H1 (cell line): ENCODE data around the gene PCDH20. TPM values are rescaled to one million over a fixed set of nuclear protein-coding genes. Genes with fewer than 3 reads are reported as not detected.

Source experiments
- ASH2L ChIP-seq: fragments of 200-600, 300-600 bp; sonication (generic); IDR thresholded peaks from one replicate; pipeline ENCODE4 v1.7.1; 2017; ENCODE audit warnings: low read length
- CHD2 ChIP-seq: IDR thresholded peaks from 2 replicates; pipeline ENCODE4 v1.6.1; 2012; ENCODE audit warnings: low read length, improper control_type of control experiment
- EGR1 ChIP-seq: IDR thresholded peaks from 2 replicates; pipeline ENCODE4 v1.6.1; 2011; ENCODE audit warnings: low read depth, low read length, borderline replicate concordance
- EP300 ChIP-seq, 2 experiments: IDR thresholded peaks; 1 replicate in 1 of 2; 2 replicates in 1 of 2; pipeline ENCODE4 v1.6.1; 2011 to 2012; ENCODE audit warnings: low read depth in 2 of 2, low read length in 2 of 2, mild to moderate bottlenecking in 2 of 2, borderline replicate concordance in 1 of 2, inconsistent platforms in 1 of 2, moderate library complexity in 1 of 2
- GTF2F1 ChIP-seq: IDR thresholded peaks from 2 replicates; pipeline ENCODE4 v1.6.1; 2012; ENCODE audit warnings: low read depth, low read length, improper control_type of control experiment, borderline replicate concordance
- KDM4A ChIP-seq: IDR thresholded peaks from one replicate; pipeline ENCODE4 v1.7.1; 2012; ENCODE audit warnings: low read depth, mild to moderate bottlenecking, moderate library complexity, low read length, inconsistent platforms; ENCODE audit not compliant: severe bottlenecking
- SIN3A ChIP-seq, 2 experiments: IDR thresholded peaks in 1 of 2; conservative IDR thresholded peaks in 1 of 2; 2 replicates each; pipeline ENCODE4 v1.6.1; 2011 to 2012; ENCODE audit warnings: low read length in 2 of 2, improper control_type of control experiment in 1 of 2, low read depth in 1 of 2, mild to moderate bottlenecking in 1 of 2
- SRF ChIP-seq: IDR thresholded peaks from 2 replicates; pipeline ENCODE4 v1.6.1; 2011; ENCODE audit warnings: mild to moderate bottlenecking, low read depth, low read length, moderate library complexity
- TEAD4 ChIP-seq: IDR thresholded peaks from 2 replicates; pipeline ENCODE4 v1.6.1; 2012; ENCODE audit warnings: low read depth, low read length, inconsistent platforms, mixed read lengths
- ZNF274 ChIP-seq: IDR thresholded peaks from 2 replicates; pipeline ENCODE4 v1.7.0; 2012; ENCODE audit warnings: low read length, borderline replicate concordance; ENCODE audit errors: extremely low read depth
- polyA plus RNA-seq, 7 experiments: library from polyadenylated mRNA; depleted of rRNA in 3 of 7; stranded (reverse) in 5 of 7; unstranded in 2 of 7; fragments of >200 nt in 5 of 7; fragments of 200-250 nt in 2 of 7; gene quantifications; 1 replicate in 5 of 7; 2 replicates in 1 of 7; 4 replicates in 1 of 7; pipeline versions ENCODE4 v1.2.1 to v1.2.3, GENCODE V29; 2011 to 2013; ENCODE audit warnings: missing spikeins in 2 of 7, mixed read lengths in 2 of 7
- total RNA-seq: library from RNA; stranded (reverse); fragmentation: NEBNext Ultra II Directional; extraction: Animal tissue kit (Norgen Biotek cat#: 25700); gene quantifications from 2 replicates; pipeline ENCODE4 v1.2.1, GENCODE V29; 2021

PCDH20 gene
- total and polyA plus RNA-seq, 2 of the 8 experiments (the other 6 are each of a cell fraction or from before 2014, with no cell fraction given) = 0.65 to 2.2 TPM

DNA sequence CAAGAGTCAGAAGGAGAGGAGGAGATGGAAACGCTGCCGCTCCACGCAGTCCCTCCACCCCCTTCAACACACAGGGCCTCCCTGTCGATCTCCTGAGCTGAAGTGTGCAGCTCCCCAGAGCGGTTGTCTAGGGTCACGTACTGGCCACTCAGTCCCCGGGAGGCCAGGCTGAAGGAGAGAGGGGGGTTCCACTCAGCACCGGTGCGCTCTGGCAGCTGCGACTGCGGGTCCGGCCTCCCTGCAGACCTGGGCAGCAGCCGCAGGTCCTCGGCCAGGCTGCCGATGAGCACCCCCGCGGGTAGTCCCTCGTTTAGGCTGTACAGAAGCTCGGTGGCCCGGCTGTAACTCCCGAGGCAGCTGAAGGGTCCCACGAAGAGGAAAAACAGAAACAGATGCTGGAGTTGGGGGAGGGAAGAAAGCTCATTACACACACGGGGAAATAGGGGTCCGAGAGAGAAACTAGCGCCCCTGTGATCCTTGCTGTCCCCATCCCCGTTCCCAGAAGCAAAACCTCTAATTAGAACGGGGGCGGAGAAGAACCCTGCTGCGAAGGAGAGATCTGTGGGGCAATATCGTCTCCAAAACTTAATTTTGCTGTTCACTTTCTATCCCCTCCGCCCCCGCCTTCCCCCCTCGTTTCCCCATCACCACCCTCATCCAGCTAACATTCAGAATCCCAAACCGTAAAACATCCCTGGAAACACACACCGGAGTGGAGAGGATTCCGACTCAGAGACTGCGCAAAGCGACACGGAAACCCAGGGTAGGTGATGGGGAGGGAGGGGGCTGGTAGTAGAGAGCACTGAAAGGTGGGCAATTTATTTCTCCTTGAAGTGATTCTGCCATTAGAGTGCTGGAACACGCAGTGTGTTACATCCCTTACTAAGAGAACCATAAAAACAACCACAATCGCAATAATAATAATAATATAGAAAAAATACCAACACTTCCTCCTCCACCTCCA, 1.8 kb downstream of the PCDH20 start (continued):
- TF ChIP-seq ZNF274 (no peak), SRF (no peak), TEAD4 (no peak), GTF2F1 (no peak), CHD2 (no peak), EGR1 (peak; percentile 20; the same call in 1 of the 2 replicates), EP300 (IDR thresholded peaks at IDR 0.05; ENCODE audit: borderline replicate concordance in 1 of 2, low read depth in 2 of 2, low read length in 2 of 2) (no peak), ASH2L (no peak), SIN3A (conservative IDR thresholded peaks at IDR 0.05 in 1 of 2, IDR thresholded peaks at IDR 0.05 in 1 of 2; ENCODE audit: low read depth in 1 of 2, low read length in 2 of 2) (no peak), KDM4A (peak; percentile 30)
